Parathyroid adenoma (tissue), 2 donors: ENCODE measurements around the gene SEC61B.
A peak's percentile ranks its signal among the peaks of the same experiment; 100 is the strongest.

Experiments used
- H2AFZ ChIP-seq: fragments of 300-600 bp; sonication (generic); one replicate; pipeline ENCODE4 v1.7.0; 2017; ENCODE audit warnings: antibody characterized with exemption, mild to moderate bottlenecking
- H3K27ac ChIP-seq: fragments of 300-600 bp; sonication (generic); one replicate; pipeline ENCODE4 v1.7.0; 2017
- H3K27me3 ChIP-seq: fragments of 300-600 bp; sonication (generic); one replicate; pipeline ENCODE4 v1.7.0; 2017; ENCODE audit warnings: low read length; ENCODE audit not compliant: control insufficient read depth, insufficient read depth
- H3K36me3 ChIP-seq: fragments of 300-600 bp; sonication (generic); one replicate; pipeline ENCODE4 v1.7.0; 2017; ENCODE audit warnings: low read length; ENCODE audit not compliant: control insufficient read depth, insufficient read depth
- H3K4me1 ChIP-seq: fragments of 300-600 bp; sonication (generic); one replicate; pipeline ENCODE4 v1.7.0; 2017; ENCODE audit warnings: control low read depth
- H3K4me2 ChIP-seq: fragments of 300-600 bp; sonication (generic); one replicate; pipeline ENCODE4 v1.7.0; 2017; ENCODE audit warnings: low read length
- H3K4me3 ChIP-seq: fragments of 300-600 bp; sonication (generic); one replicate; pipeline ENCODE4 v1.7.0; 2017; ENCODE audit warnings: low read depth, low read length
- H3K79me2 ChIP-seq: fragments of 300-600 bp; sonication (generic); one replicate; pipeline ENCODE4 v1.7.0; 2017; ENCODE audit warnings: control low read depth
- H3K9ac ChIP-seq: fragments of 300-600 bp; sonication (generic); one replicate; pipeline ENCODE4 v1.7.0; 2017; ENCODE audit warnings: mild to moderate bottlenecking
- H3K9me3 ChIP-seq: fragments of 300-600 bp; sonication (generic); one replicate; pipeline ENCODE4 v1.7.0; 2017; ENCODE audit warnings: low read length; ENCODE audit not compliant: control insufficient read depth
- TF ChIP-seq, protein P1 (sequence below): fragments of 300-600 bp; sonication (generic); IDR thresholded peaks from one replicate; pipeline ENCODE4 v1.7.0; 2017; ENCODE audit warnings: antibody characterized with exemption, mild to moderate bottlenecking
- donor health status: primary hyperparathyroidism.

The SEC61B gene

DNA sequence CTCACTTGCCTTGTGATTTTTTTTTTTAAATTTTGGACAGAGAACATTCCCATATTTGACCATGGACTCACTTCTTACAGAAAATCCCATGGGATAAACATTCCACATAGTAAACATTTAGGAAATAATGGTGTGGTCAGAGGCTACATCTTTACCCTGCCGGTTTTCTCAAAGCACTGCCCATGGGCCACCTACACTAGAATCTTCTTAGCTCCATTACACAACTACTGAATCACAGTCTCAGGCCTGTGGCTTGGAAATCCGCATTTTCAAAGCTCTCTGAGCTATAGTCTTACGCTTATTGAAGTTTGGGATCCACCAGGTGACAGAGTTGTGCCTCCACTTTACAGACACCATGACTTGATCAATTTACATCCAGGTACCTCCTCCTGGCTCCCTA lies 39.7 kb upstream of the SEC61B start:
- Histone ChIP-seq H3K36me3 (no peaks in the 10 kb centered on the region), H3K9me3 (no peaks in the 10 kb centered on the region), H2AFZ (no peak overlapping the region), H3K4me2 (no peak overlapping the region), H3K4me1 (no peaks in the 10 kb centered on the region), H3K27ac (no peak overlapping the region), H3K4me3 (no peak overlapping the region), H3K9ac (no peak overlapping the region), H3K27me3 (no peaks in the 10 kb centered on the region), H3K79me2 (no peaks in the 10 kb centered on the region)
- TF ChIP-seq, protein P1, sequence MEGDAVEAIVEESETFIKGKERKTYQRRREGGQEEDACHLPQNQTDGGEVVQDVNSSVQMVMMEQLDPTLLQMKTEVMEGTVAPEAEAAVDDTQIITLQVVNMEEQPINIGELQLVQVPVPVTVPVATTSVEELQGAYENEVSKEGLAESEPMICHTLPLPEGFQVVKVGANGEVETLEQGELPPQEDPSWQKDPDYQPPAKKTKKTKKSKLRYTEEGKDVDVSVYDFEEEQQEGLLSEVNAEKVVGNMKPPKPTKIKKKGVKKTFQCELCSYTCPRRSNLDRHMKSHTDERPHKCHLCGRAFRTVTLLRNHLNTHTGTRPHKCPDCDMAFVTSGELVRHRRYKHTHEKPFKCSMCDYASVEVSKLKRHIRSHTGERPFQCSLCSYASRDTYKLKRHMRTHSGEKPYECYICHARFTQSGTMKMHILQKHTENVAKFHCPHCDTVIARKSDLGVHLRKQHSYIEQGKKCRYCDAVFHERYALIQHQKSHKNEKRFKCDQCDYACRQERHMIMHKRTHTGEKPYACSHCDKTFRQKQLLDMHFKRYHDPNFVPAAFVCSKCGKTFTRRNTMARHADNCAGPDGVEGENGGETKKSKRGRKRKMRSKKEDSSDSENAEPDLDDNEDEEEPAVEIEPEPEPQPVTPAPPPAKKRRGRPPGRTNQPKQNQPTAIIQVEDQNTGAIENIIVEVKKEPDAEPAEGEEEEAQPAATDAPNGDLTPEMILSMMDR, result no peak

DNA sequence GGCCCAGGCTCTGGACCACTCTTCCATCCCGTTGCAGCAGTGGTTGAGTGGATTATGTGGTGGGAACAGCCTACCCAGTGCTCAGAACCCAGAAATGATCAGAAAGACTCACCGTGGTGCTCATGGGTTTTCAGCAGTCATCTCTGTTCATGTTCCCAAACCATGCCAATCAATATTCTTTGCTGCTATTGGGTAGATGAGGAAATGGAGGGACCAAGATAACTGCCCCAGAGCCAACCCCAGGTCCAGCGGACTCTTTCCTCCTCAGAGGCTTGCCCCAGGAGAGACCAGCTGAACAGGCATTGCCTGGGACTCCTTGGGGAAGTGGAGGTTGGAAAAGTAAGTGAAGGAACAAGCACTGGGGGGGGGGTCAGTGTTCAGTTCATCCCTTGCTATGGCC lies 38.5 kb upstream of the SEC61B start:
- Histone ChIP-seq H2AFZ (no peak overlapping the region), H3K36me3 (no peaks in the 10 kb centered on the region), H3K4me3 (no peak overlapping the region), H3K9me3 (no peaks in the 10 kb centered on the region), H3K4me1 (no peaks in the 10 kb centered on the region), H3K79me2 (no peaks in the 10 kb centered on the region), H3K4me2 (no peak overlapping the region), H3K9ac (no peak overlapping the region), H3K27ac (no peak overlapping the region), H3K27me3 (no peaks in the 10 kb centered on the region)
- TF ChIP-seq, protein P1, result no peak

DNA sequence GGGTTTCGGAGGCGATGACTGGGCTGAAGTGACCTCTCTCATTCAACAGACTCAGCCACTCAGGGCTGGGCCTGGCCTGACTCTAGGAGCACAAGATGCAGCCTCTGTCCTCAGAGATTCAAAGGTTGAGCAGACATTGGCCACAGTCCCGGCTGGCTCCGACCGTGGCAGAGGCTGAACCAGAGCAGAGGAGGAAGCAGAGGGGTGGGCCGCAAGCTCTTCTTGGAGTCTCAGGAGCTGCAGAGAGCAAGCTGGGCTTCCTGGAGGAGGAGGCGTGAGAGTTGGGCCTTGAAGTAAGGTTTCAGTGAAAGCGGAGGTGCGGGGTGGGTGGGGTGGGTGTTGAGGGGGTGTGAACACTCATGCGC lies 38.0 kb upstream of the SEC61B start:
- H3K9ac ChIP-seq, result no peak overlapping the region
- no peaks in the 10 kb centered on the region for H3K36me3 ChIP-seq
- H3K4me1 ChIP-seq, result no peaks in the 10 kb centered on the region
- H3K79me2 ChIP-seq, result no peaks in the 10 kb centered on the region
- no peak overlapping the region for H3K4me3 ChIP-seq
- no peak overlapping the region for H3K4me2 ChIP-seq
- TF ChIP-seq, protein P1, result no peak
- no peaks in the 10 kb centered on the region for H3K9me3 ChIP-seq
- no peaks in the 10 kb centered on the region for H3K27me3 ChIP-seq
- H3K27ac ChIP-seq, result no peak overlapping the region
- H2AFZ ChIP-seq, result no peak overlapping the region

DNA sequence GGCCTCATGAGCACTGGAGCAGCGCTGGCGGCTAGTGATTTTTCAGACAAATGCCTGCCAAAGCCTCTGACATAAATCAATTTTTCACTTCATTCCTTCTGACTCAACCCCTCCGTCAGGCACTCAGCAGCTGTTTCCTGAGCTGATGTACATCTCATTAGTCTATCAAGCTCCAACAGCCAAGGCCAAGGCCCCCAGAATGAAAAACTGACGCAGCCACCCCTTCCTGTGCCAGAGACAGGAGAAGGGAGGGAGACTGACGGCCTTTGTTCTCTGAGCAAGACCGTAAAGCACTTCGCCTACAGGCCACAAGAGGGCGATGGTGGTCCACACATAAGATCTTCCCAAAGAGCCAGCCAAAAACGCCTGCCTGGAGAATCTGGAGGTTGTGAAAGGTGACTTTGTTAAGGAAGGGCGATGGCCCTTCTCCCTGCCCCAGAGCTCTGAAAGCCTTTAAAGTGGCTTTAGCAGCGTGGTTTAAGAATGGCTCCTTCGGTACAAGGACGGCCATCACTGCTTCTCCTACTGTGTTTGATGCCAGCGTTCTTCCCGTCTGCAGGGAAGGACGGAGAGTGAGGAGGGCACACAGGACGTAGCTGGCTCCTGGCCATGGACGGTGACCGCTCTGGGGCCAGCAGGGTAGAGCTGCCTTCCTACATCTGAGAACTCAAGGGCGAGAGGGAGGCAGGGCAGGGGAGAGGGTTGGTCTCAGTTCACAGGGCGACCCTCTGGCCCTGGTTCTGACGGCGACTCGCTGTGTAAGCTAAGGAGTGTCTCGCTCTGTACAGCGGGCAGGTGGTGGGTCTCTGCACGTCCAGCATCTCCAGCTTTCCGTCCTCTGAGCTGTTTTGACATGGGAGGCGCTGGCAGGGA lies 37.4 kb upstream of the SEC61B start:
- H3K9ac ChIP-seq, result no peak overlapping the region
- TF ChIP-seq, protein P1, result peak; percentile 84
- H3K9me3 ChIP-seq, result no peaks in the 10 kb centered on the region
- H3K79me2 ChIP-seq, result no peaks in the 10 kb centered on the region
- no peaks in the 10 kb centered on the region for H3K36me3 ChIP-seq
- H3K4me1 ChIP-seq, result no peaks in the 10 kb centered on the region
- H3K27ac ChIP-seq, result no peak overlapping the region
- peak overlapping the region; percentile 65 for H2AFZ ChIP-seq
- no peaks in the 10 kb centered on the region for H3K27me3 ChIP-seq
- peak overlapping the region; percentile 56 for H3K4me2 ChIP-seq
- no peak overlapping the region for H3K4me3 ChIP-seq

DNA sequence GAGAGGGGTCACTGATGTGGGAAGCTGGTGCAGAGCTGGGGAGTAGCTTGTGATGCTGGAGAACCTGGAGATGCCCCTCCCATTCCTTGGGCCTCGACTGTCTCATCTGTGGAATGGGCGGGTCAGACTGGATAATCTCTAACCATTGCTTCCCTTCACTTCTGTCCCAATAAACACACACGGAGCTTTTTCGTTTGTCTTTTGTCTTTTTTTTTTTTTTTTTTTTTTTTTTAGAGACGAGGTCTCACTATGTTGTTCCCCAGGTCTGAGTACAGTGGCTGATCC lies 36.8 kb upstream of the SEC61B start:
- Histone ChIP-seq H3K79me2 (no peaks in the 10 kb centered on the region), H3K9me3 (no peaks in the 10 kb centered on the region), H3K4me3 (no peak overlapping the region), H3K27ac (no peak overlapping the region), H3K36me3 (no peaks in the 10 kb centered on the region), H3K9ac (no peak overlapping the region), H3K27me3 (no peaks in the 10 kb centered on the region), H3K4me2 (no peak overlapping the region), H2AFZ (no peak overlapping the region), H3K4me1 (no peaks in the 10 kb centered on the region)
- TF ChIP-seq, protein P1, result no peak
